Measurements from ENCODE around the gene MGAT4C.

GRCh38 chr12:85979641-85980040 lies 276.6 kb downstream of the MGAT4C start:
- TF ChIP-seq CTCF (IDR thresholded peaks at IDR 0.05) (no peak), POLR2AphosphoS5 (IDR thresholded peaks at IDR 0.05) (no peak)
